GM18511 (cell line): Measurements from ENCODE around the gene SLC44A3.

Source experiments
- ATAC-seq: cut with Tn5 transposase; IDR thresholded peaks from one replicate; pipeline ENCODE4 v1.9.1; 2021; ENCODE audit warnings: mild to moderate bottlenecking, moderate library complexity; ENCODE audit not compliant: unreplicated experiment

SLC44A3 gene

DNA sequence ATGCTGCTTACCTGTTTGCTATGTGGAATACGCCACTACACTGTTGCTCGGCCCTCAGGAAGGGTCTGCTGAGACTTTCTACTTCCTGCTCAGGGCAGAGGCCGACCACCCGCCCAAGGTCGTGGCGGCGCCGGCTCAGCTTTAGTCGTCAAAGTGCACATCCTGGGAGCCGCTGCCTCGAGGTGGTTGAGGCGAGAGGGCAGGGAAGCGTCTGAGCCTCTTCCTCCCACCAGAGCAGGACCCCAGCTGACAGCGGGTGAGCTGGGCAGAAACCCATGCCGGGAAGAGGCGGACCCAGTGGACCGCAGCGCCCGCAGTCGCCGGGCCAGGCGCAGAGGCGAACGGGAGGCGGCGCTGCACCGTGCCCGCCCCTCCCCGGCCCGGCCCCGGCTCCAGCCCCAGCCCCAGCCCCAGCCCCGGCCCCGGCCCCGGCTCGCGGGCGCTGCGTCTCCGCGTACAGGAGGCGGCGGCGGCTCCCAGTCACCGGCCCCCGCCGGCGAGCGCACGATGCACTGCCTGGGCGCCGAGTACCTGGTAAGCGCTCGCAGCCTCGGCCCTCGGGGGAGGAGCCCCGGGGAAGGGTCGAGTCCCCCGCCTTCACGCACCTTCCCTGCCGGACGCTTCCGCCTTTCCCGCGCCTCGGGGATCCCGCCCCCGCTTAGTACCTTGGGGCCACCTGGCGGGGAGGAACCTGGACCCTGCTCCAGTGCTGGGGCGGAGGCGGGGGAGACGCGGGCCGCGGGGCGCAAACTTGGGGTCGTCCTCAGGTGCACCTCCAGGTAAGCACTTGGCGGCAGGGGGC lies at the start of gene SLC44A3:
TSS of gene SLC44A3 (plus strand) at position 413 of the 802 bp plus-strand sequence. CDS start at position 508, 95 bp downstream.
- no peak for ATAC-seq

- ATAC-seq = no peak
These were observed 47.9 kb upstream of the SLC44A3 start for GRCh38 chr1:94772230-94772641.

- no peak for ATAC-seq
These were observed 47.3 kb upstream of the SLC44A3 start for GRCh38 chr1:94772845-94773244.

- ATAC-seq = no peak
These were observed 46.8 kb upstream of the SLC44A3 start for GRCh38 chr1:94773296-94773809.

DNA sequence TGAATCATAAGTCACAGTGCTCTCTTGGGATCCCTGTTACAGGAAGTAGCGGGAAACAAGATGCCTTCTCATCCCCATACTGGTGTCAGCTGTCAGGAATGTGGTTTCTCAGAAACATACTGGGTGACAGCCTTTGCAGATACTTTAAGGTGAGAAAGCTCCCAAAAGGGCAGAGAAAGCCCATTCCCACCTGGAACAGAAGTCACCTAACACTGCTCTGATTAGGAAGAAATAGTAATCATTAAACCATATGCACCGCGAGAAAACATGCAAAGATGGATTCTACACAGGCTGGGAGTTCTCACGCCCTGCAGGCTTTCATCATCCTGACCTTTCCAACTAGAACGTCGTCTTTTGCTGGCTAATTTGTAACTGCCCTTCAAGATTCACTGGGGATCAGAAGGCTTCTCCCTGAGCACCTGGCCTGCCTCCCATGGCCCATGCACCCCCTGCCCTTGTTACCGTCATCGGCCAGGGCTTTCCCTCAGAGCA lies 46.2 kb upstream of the SLC44A3 start:
- no peak for ATAC-seq

DNA sequence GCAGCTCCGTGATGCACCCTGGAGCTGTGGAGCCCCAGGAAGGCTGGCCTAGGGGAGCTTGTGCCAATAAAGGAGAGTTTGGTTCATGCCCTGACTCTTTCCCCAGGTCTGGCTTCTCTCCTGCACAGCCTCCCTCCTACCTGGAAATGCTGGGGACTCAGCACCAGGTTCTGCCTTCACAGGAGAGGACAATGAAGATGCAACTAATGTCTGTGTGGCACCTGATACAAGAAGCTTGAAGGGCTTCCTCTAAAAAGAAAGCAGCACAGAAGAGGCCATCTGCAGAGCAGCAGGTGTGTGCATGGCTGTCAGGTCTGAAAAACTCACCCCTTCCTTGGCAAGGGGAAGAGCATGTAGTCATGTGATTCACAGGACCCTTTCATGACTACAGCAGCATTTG lies 43.7 kb upstream of the SLC44A3 start:
- ATAC-seq = no peak

GRCh38 chr1:94777281-94777680 lies 42.9 kb upstream of the SLC44A3 start:
- no peak for ATAC-seq

GRCh38 chr1:94778808-94779207 lies 41.3 kb upstream of the SLC44A3 start:
- no peak for ATAC-seq

DNA sequence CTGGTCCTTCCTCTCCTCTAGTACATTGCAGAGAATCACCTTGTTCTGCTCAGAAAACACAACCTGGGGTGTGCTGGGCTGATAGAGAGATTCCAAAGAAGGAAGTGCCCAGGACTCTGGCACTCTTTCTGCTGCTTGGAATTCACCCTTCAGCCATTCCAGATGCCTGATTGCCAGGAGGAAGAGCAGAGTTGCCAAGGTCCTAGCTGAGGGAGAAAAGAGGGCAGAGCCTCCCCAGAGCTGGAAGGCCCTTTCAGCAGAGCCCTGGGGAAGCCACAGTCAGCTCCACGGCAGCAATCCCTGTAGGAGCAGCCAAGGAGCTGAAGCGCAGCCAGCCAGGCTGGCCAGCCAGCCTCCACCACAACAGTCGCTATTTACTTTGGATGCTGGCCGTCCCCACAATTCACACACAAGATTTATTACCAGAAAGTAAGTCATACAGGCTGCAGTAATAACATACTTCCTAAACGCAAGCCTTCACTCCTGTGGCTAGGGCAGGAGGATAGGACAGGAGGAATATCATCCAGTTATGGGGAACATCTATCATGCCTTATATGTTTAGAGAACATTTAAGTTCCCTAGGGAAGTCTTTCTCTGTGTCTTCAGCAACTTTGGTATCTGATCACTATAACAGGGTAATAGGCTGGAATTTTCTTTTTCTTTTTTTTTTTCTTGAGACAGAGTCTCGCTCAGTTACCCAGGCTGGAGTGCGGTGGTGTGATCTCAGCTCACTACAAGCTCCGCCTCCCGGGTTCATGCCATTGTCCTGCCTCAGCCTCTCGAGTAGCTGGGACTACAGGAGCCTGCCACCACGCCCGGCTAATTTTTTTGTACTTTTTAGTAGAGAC lies 36.6 kb upstream of the SLC44A3 start:
- ATAC-seq = no peak

DNA sequence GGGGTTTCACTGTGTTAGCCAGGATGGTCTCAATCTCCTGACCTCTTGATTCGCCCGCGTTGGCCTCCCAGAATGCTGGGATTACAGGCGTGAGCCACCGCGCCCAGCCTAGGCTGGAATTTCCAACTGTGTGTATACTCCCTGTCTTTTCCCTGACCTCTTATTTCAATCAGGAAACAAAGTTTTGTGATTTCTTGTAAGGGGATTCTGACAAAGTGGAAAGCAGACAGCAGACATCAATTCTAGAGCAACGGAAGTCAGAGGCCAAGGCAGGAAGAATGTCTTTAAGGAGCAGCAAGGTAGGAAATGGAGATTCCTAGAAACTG lies 36.0 kb upstream of the SLC44A3 start:
- no peak for ATAC-seq

DNA sequence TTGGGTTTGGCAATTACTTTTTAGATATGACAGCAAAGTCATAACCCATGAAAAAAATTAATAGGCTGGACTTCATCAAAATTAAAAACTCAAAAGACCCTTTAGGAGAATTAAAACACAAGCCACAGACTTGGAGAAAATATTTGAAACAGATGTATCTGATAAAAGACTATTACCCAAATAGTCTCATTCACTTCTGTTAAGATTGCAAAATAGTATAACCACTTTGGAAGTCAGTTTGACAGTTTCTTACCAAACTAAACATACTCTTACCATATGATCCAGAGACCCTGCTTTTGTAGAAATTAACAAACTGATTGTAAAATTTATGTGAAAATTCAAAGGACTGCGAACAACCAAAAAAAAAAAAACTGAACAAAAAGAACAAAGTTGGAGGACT lies 32.5 kb upstream of the SLC44A3 start:
- ATAC-seq = no peak

- no peak for ATAC-seq
These were observed 29.9 kb upstream of the SLC44A3 start for GRCh38 chr1:94790246-94790645.

DNA sequence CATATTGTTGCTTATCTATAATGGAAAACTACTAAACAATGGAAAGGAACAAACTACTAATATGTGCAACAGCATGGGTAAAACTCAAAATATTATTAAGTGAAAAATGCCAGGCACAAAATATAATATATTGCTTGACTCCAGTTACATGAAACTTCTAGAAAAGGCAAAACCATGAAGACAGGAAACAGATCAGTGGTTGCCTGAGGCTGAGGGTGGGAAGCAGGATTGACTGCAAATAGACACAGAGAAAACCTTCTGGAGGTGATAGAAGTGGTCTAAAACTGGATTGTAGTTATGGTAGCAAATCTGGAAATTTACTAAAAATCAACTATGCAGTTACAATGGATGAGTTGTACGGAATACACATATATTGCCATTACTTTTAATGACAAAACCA lies 29.5 kb upstream of the SLC44A3 start:
- no peak for ATAC-seq

GRCh38 chr1:94792473-94793295 lies 27.5 kb upstream of the SLC44A3 start:
- peak; percentile 100 for ATAC-seq

- no peak for ATAC-seq
These were observed 26.9 kb upstream of the SLC44A3 start for GRCh38 chr1:94793296-94793656.

DNA sequence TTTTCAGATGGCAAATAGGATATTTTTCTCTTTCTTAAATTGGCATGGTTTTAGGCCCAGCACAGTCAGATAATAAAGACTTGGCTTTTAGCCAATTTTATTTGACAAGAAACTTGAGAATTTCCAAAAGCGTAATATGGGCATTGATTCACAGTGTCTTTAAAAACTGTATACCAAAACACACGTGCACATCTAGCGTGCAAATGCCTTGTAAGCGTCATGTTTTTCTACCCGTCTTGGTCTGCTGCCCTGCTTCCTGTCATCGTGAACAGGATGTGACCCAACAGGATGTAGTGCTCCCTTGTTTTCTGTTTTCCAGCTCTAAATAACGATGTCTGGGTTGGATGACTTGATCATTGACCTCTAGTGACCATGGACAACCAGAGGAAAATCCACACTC lies 24.7 kb upstream of the SLC44A3 start:
- ATAC-seq = no peak

- ATAC-seq = no peak
These were observed 23.9 kb upstream of the SLC44A3 start for GRCh38 chr1:94796266-94796665.

- ATAC-seq = no peak
These were observed 22.9 kb upstream of the SLC44A3 start for GRCh38 chr1:94797291-94797690.

DNA sequence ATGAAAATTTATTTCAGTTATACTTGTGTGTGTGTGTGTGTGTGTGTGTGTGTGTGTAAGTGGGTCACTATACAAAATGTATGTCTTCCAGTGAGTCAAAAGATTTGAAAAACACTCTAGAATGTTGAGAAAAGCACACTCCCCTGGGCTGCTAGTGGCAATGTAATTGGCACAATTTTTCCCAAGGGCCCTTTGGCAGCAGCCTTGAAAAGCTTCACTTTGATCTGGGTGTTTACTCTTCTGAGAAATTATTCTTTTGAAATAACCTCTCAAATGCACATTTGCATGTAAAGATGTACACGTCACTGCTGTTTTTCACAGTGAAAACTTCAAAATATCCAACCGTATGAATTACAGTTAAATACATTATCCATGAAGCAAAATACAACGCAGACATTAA lies 22.1 kb upstream of the SLC44A3 start:
- ATAC-seq = no peak

DNA sequence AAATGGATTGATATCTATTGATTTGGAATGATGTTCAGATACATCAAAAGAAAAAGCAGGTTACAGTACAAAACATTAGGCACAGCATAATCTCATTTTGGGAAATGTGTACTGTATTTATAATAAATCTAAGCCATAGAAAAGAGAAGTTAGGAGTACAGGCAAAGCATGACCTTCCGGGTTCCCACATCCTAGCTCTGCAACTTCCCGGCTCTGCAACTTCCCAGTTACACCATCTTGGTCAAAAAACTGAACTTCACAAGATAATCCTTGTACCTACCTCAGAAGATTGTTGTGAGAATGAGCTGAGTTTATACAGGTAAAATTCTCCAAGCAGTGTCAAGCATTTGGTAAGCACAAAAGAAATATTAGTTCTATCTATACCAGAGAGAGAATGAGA lies 21.7 kb upstream of the SLC44A3 start:
- ATAC-seq = no peak

GRCh38 chr1:94799206-94799605 lies 21.0 kb upstream of the SLC44A3 start:
- no peak for ATAC-seq
